HG03442 (cell line): Measurements from ENCODE around the gene STXBP5.
"Not testable (repeated sequence)": the region's sequence is repeated elsewhere in the genome, so short reads cannot be mapped to it uniquely, and the experiment has no call there.

ENCODE experiments used
- ATAC-seq: cut with Tn5 transposase; IDR thresholded peaks from one replicate; pipeline ENCODE4 v1.9.1; 2021; ENCODE audit warnings: mild to moderate bottlenecking, moderate library complexity; ENCODE audit not compliant: unreplicated experiment

The STXBP5 gene

DNA sequence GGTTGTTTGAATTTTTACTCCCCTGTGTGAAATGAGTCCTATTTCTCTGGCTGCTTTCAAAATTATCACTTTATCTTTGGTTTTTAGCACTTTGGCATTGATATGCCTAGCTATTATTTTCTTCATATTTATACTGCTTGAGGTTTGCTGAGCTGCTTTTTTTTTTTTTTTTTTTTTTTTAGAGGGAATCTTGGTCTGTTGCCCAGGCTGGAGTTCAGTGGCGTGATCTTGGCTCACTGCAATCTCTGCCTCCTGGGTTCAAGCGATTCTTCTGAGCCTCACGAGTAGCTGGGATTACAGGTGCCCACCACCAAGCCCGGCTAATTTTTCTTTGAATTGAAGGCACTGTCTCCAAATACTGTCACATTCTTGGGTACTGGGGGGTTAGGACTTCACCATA is 40.6 kb downstream of the STXBP5 start:
- ATAC-seq, result no peak

DNA sequence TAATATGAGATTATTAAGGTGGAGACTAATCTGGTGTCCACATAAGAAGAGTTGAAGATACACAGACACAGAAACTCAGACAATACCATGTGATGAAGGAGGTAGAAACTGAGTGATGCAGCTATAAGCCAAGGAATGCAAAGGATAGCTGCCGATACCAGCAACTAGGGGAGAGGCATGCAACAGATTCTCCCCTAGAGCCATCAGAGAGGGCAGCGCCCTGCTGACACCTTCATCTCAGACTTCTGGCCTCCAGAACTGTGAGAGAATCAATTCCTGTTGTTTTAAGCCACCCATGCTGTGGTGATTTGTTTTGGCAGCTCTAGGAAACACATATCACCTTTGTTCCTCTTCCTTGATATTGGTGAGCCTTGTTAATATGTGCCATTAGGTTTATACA is 41.5 kb downstream of the STXBP5 start:
- ATAC-seq, result no peak

DNA sequence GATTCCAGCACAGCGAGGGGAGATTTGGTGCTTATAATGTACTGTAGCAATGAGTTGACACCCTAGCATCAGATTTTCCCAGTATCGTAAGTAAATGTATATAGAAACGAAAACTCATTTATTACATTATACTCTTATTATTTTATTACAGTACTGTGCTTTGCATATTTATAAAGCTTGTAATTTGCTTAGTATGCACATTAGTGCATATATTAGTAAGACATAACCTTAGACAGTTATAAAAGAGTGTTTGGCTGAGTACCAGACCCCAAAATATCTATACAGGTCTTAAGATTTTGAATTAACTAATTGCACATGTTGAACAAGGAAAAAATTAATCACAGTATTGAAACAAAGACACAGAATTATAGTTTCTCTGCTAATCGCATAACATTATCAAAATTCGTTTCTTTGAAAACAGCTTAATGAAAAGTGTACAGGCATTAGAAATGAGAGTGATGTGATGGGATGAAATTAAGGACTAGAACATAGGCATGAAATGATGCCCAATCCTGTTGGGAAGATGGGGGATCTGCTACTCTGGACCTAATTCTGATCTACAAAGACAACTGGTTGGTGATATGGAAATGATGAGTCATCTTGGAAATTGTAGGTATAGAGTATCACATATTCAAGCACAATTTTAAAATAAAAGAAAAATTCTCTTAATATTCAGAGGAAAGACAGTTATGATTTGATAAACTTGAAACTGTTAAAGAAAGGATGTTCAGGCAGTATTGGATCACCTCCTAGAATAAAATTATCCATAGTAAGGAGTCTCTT is 42.8 kb downstream of the STXBP5 start:
- ATAC-seq, result no peak

DNA sequence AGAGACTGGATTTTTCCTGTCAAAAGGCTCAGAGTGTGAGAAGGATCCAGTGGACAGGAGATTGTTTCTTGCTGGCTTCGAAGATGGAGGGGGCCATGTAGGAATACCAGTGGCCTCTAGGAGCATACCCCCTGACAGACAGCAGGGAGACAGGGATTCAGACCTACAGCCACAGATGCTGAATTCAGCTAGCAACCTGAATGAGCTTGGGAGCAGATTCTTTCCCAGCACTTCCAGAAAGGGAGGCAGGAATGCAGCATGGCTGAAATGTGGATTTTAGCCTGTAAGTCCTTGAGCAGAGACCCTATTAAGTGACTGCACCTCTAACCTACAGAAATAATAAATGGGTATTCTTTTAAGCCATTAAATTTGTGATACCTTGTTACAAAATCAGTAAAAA is 44.6 kb downstream of the STXBP5 start:
- no peak for ATAC-seq

DNA sequence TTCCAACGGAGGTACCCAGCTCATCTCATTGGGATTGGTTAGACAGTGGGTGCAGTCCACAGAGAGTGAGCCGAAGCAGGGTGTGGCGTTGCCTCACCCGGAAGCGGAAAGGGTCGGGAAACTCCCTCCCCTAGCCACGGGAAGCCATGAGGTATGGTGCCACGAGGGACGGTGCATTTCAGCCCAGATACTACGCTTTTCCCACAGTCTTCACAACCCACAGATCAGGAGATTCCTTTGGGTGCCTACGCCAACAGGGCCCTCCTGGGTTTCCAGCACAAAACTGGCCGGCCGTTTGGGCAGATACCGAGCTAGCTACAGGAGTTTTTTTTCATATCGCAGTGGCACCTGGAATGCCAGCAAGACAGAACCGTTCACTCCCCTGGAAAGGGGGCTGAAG is 46.9 kb downstream of the STXBP5 start:
- ATAC-seq, result no peak

DNA sequence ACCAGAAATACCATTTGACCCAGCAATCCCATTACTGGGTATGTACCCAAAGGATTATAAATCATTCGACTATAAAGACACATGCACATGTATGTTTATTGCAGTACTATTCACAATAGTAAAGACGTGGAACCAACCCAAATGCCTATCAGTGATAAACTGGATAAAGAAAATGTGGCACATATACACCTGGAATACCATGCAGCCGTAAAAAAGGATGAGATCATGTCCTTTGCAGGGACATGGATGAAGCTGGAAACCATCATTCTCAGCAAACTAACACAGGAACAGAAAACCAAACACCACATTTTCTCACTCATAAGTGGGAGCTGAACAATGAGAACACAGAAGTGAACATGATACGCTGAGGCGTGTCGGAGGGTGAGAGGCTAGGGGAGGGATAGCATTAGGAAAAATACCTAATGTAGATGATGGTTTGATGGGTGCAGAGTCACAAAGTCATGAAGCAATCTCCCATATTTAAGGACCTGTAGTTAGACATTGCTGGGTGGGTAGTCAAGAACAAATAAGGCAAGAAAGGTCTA is 50.8 kb downstream of the STXBP5 start:
- ATAC-seq, result not testable (repeated sequence)

DNA sequence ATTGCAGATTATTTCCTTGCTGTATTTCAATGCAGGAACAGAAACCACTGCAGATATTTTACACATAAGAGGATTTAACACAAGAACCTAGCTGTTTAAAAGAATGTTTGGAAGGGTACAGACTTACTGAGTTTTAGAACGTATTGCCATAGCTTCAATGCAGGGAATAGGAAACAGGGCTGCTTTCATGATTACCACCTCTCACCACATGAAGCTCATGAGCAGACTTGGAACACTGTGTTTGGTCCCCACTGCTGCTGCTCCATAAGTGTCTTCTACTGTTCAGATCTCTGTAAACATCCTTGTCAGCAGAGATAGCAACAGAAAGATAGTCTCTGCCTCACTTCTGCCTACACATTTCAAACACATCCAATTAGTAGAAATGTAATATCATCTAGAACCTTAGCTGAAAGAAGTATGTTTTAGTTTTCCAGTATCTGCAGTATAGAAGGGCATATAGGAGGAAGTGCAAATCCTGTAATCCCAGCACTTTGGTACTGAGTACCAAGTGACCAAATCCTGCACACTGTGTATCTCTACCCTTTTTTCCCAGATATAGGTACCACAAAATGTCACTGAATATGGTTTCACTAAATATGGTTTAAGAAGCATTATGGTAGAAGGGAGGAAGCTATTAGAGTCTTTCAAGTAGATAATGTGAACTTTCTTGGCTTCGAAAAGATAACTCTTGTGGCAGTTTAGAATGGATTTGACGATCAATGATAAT is 51.9 kb downstream of the STXBP5 start:
- ATAC-seq, result no peak

DNA sequence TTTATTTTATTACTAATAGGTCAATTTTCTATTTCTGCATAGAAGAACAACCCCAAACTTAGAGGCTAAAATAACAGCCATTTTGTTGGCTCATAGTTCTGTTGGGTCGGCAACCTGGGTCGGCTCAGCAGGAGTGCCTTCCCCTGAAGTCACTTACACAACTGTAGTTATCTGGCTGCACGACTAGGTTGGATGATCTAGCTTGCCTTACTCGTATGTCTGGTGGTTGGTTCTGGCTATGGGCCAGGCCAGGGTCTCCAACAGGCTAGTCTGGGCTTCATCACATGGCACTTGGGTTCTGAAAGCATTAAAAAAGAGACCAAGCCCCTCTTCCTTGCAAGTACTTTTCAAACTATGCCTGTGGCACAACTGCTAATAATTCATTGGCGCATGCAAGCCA is 53.5 kb downstream of the STXBP5 start:
- no peak for ATAC-seq

DNA sequence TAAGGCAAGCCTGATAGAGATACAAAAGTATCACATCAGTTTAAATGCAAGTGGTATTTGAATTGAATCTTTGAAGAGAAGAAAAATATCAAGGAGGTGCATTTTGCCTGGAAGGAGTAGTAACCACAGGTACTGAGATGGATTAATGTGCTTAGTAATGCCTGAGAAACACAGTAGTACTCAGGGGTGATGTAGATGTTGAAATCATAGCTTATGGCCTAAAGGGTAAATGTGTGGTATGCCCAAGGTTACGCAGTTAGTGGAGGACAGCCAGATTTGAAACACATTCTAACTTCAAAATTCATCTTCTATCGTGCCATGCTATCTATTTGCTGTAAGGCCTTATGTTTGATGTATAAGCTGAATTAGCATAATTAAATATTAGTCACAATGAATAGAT is 55.9 kb downstream of the STXBP5 start:
- ATAC-seq, result no peak

DNA sequence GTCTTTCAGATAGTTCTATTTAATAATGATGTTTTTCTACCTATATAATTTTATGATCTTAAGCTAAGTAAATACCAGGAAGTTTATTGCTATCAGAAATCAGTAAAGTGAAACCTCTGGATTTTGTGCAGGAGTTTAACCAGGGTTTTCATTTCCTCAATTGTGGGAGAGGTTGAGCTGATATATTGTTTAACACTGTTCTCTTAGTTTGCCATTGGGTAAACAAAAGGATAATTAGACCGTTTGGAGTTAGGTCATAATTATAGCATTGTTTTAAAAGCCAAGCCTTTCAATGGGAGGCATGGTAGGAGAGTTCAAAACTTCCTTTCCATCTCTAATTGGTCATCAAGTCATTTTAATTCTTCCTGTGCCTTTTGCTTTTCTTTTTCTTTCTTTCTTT is 58.7 kb downstream of the STXBP5 start:
- no peak for ATAC-seq

DNA sequence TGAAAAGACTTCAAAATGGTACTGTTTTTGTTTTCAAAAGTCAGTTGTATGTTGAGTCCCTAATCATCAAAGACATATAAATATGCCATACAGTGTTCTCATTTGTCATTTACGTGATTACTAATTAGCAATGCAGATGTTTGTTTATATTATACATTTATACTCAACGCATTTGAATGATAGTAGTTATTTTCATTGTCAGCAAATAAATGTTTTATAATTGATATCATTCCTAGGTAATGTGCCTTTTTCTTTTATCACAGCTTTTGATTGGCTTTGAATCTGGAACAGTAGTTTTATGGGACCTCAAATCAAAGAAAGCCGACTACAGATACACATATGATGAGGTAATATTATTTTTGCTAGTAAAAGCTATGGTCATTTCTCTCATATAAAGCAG is 62.6 kb downstream of the STXBP5 start:
- ATAC-seq, result no peak

DNA sequence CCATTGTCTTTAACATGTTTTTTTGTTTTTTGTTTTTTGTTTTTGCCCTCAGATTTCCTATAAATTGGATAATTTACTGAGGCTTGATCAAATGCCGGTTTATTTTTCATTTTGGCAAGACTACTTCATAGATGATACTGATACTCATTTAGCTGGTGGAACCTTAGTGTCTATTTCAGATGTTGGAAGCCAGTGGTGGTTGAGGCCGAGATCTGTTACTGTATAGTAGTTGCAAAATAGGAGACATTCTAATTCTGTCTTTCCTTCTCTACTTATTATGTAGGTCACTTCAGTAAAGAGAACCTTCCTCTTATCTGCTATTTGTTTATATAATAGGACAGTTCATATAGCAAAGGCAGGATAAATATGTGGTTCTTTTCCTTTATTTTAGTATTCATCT is 63.4 kb downstream of the STXBP5 start:
- no peak for ATAC-seq

DNA sequence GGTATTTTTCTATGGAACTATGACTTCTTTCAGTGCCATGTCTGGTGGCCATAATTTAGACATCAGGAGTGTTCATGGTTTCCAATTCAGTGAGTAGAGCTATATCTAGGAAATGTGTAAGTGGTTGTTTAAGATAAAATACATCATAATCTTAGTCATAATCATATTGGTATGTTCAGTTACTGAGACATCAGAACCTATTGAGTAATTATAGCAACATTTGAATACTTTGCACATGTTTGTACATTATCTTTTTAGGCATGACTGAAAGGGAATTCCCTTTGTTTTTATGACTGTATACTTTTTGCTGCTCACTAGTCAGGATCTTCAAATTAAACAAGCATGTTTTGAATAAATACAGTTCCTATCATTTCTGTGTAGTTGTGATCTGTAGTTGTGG is 64.0 kb downstream of the STXBP5 start:
- ATAC-seq, result peak; percentile 32

DNA sequence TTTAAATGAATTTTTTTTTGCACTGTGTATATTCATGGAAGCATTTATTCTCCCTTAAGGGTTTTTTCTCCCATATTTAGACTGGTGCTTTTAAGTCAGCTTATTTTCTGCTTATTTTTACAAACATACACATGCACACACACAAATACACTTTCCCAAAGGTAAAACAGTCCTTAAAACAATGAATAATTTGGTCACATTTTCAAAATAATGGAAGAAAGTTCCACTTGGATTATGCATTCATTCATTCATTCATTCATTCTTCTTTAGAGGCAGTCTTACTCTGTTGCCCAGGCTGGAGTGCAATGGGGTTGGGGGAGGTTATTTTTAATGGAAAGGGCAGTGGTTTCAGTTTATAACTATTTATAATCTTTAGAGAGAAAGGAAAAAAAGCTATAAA is 69.8 kb downstream of the STXBP5 start:
- ATAC-seq, result no peak

DNA sequence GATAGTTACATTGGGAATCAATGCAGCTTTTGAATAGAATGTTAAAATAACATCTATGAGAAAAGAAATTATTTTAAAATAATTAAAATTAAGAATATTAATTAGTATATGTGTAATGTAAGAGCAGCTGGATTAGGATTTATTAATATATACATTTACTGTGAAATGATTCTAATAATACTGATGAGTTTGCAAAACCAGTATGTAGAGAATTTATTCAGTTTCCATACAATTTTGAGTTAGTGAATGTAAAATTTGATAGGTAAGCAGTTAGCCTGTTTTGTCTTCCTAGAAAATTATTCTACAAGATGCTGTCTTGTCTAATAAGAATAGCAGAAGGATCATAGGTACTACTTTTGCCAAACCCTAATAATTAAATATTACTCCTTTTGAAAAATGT is 70.6 kb downstream of the STXBP5 start:
- no peak for ATAC-seq

DNA sequence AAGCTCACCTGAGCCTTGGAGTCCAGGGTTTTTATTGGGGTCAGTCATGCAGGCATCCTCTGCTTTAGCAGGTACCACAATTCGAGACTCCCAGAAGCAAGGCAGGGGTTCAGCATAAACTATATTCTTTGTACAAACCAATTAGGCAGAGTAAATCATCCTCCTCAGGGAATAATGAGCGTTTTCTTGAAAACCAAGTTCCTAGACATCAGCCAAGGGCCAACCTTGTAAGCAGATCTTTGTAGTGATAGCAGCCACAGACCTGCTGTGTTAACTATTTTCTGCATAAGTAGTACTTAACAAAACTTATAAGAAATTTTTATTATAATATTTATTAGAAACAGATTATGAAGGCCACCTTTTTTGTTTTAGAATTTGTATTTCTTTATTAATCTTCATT is 74.7 kb downstream of the STXBP5 start:
- no peak for ATAC-seq

DNA sequence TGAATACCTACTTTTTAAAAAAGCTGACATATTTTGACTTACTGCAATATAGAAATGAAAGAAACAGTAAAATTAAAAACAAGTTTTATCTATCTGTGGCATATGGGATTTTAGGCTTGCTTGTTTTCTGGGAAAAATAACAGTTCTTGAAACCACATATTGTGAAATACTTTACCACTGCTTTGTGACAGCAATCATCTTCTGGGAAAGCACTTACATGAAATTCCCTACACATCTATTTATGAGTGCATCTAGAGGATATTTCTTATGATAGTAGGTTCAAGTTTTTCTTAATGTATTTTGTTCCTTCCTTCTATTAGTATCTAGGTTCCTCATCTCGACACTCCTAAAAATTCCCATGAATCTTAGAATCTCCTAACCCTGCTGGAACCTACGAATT is 75.2 kb downstream of the STXBP5 start:
- no peak for ATAC-seq

DNA sequence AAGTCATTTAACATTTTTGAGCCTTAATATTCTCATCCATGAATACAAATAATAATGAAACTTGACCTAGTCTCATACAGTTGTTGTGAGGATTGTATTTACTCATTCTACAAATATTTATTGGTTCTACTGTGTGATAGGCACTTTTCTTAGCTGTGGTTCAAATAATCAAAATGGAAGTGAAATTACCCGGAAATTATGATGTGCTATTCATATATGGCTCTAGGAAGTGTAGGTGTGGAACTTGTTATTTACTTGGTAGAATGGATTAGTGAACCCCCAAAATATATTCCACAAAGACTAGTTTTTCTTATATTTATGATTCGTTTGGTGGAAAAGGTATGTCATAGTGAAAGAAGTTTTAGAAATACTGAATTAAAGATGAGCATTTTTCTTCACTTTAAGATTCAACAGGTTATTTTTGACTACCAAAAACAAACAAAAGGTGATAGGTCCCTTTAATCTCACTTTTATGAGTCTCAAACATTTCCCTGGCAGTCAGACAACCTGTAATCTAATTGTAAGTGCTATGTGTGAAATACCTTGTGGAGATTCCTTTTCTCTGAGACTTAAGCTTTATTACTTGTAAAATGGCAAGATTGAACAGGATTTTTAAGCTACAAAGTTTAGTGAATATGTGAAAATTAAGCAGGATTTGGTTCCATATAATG is 77.8 kb downstream of the STXBP5 start:
- no peak for ATAC-seq

DNA sequence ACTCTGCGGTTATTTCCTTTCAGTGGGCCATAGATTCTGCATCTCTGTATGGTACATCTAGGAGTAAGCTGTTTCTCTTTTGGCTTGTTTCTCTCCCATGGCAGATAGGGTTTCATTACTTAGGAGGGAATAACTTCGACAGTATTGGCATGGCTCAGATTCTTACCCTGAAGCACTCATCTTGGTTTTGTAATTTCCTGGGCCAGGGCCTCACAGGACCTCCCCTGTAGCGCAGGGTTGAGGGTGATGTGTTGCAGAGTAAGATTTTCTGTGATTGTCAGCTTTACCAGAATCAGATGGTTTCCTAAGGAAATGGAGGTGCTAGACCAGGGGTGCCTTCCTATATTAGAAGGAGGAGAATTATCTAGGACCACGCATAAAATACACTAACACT is 78.3 kb downstream of the STXBP5 start:
- no peak for ATAC-seq

DNA sequence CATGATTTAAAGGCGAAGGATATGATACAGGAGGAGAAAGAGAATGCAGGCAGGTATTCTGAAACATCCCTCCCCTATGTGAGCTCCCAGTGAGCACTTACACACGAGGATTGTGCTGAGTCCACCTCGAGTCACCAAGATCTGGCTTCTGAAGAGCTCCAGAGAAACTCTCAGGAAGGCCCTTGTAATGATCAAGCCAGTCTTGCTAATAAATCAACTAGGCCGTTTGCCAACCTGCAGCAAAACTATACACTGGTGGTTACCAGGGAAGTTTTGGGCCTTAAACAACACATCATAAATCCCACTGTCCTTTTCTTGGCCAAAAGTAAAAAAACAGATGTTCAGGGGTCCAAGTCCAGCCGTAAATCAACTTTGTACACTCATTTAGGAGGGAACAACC is 79.2 kb downstream of the STXBP5 start:
- ATAC-seq, result no peak

DNA sequence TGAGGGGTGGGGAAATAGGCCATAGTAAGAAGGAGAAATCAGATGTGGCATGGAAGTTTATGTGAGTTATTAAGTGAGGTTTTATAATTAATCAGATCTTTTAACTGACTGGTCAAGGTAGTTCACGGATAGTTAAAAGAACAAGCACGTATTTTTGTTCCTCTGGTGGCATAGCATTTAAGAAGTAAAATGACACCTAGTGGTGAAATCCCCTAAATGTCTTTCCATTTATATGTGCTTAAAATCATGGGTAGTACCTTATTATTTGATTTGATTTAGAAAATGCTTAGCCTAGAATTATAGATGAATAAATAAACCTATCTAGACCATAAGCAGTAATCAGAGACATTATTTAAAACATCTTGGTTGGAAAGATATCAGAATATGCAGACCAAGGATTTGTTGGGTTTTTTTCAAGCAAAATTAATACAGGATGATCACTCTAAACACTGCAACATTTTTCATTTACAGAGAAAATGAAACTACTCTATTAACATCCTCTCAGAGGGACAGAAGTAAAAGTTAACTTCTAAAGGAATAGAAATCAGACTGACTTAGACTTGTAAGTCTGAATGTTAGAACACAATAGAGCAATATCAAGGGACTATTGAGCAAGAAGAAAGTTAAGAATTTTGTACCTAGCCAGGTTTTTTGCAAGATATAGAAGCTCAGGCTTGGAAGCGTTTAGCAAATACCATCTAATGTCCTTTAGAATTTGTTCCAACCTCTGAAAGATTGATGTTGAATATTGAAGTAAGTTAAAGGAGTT is 81.1 kb downstream of the STXBP5 start:
- peak; percentile 77 for ATAC-seq
